NCI-H1417 (cell line): Measurements from ENCODE around the gene ZP1.

Experiments used
- DNase-seq, 3 experiments: peaks; one replicate each; lab custom pipeline; 2025; lab: John Stamatoyannopoulos, UW

ZP1 gene

DNA sequence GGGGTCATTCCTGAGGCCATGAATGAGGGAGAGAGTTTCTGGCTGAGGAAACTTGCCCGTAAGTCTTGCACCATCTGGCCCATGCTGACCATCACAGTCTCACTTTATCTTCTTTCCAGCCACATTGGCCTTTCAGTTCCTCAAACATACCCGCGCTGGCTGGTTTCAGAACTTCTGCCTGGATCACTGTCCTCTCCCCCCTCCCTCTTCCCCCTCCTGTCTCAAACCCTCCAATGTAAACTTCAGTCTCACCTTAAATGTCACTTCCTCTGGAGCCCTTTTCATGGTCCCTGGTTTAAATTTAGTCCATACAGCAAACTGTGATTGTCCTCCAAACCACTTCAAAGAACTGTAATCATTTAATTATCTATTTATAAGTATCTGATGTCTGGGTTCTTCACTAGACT, 42.9 kb downstream of the ZP1 start:
- no peak for DNase-seq

- DNase-seq, result no peak
These were observed 43.5 kb downstream of the ZP1 start for GRCh38 chr11:60910711-60911380.

- peak in 2 of 3 experiments; percentile 43 to 90 for DNase-seq
These were observed 45.0 kb downstream of the ZP1 start for GRCh38 chr11:60912223-60912850.

DNA sequence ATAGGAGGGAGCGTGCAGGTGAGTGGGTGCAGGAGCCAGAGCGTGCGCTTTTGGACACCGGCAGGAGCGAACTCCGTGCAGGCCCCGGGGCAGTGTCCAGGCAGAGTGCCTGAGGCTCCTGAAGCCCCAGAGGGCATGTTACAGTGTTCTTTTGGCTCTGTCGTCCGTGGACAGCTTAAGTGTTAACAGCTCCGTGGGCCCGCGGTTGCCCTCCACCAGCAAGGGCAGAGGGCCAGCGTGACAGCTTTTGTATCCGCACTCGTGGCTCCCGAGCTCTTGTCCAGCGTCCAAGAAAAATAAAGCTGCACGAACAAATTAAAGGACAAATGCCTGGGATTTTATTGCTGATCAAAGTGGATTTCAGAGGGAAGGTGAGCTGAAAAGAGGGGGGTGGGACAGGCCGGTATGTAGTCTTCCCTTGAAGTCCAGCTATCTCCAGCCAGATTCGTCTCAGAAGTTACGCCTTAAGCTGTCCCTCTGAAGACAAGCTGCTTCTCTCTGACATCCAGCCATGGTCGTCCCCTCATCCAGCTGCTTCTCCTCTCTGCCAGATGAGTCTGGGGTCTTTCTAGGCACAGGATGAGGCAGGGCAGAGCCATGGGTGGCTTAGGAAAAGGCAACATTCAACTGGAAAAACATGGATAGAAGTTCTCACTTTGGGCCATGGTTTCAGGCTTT, 45.6 kb downstream of the ZP1 start:
- DNase-seq, result peak in 2 of 3 experiments; percentile 78 to 86

DNA sequence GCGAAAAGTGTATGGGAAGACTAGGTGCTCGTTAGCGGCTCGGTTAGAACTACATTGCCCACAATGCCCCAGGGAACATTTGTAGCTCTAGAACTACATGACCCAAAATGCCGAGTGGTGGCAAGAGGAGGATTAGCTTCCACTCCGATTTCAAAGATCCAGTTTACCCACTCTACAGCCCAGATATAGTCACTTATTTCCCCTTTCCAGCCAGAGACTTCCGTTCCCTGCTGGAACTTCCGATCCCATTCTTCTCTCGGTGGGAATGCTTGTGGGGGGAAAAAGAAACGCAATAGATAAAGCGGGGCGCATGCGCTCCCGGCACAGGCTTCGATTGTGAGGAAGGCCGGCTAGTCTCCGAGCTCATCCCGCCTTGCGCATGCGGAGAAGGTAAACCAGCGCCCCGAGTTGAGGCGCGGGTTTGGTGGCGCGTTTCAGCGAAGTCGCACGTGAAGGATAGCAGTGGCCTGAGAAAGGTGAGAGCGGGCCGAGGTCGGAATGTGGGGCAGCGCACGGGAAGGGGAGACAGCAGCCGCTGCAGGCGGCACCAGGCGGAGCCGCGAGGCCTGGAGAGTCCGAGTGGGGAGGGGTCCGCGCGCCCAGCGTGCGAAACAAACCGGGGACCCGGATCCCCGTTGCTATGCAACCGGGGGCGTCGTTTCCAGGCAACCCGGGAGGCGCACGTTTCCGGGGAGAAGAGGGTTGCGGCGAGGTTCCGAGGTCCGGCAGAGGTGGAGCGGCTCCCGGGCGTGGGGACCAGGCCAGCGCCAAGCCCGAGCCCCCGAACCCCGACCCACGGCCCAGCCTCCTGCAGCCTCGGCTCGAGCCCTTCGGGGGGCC, 46.7 kb downstream of the ZP1 start, which contains the start of gene TMEM109:
Gene TMEM109 (plus strand): TSS at position 366 of the 840 bp plus-strand sequence. CDS start 5,536 bp downstream, outside the sequence.
- DNase-seq, result peak; percentile 91 to 100 (median 99)

GRCh38 chr11:60914633-60915247, 47.4 kb downstream of the ZP1 start:
- DNase-seq, result peak in 2 of 3 experiments; percentile 80 to 81

- peak in 2 of 3 experiments; percentile 27 to 49 for DNase-seq
These were observed 48.0 kb downstream of the ZP1 start for GRCh38 chr11:60915248-60915914.

DNA sequence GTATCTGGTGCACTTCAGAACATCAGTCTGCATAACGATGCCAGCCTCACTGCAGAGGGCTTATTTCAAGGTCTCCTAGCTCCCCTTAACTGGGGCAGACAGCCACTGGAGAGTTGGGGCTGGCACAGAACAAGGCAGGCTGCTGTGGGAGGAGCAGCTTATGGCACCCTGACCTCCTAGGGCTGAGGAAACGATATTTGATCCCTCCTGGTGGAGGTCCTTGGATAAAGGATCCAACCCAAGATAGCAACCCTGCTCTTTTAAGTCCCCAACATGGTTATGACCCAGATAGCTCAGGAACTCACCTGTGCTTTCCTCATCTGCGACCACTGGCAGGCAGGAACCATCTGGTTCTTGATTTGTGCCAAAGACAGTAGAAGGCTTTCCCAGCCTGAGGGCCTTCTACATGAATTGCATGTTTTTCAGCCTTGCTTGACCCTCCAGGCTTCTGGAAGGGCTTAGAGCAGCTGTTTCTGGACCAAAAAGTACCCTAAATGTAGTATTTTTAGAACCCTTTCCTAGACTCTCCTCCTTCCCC, 49.4 kb downstream of the ZP1 start:
- no peak for DNase-seq

- no peak for DNase-seq
These were observed 49.9 kb downstream of the ZP1 start for GRCh38 chr11:60917267-60917666.

DNA sequence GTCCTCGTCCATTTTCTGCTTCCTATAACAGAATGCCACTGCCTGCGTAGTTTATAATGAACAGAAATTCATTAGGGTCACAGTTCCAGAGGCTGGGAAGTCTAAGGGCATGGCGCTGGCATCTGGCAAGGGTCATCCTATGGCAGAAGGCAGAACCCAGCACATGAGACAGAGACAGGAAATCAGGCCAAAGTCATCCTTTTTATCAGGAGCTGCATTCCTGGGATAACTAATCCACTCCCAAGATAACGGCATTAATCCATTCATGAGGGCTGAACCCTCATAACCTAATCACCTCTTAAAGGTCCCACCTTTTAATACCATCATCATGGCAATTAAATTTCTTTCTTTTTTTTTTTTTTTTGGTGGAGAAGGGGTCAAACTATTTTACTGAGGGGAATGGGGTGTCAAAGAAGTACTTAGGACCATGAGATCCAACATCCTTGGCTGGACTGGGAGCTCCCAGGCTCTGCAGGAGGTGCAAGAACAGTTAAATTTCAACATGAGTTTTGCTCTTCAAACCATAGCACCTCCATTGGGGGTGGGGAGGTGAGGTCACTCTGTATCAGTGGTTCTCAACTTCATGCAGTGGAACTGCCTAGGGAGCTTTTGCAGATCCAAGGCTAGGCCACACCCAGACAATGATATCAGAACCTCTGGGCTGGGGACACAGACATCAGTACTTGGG, 51.1 kb downstream of the ZP1 start:
- DNase-seq, result no peak

DNA sequence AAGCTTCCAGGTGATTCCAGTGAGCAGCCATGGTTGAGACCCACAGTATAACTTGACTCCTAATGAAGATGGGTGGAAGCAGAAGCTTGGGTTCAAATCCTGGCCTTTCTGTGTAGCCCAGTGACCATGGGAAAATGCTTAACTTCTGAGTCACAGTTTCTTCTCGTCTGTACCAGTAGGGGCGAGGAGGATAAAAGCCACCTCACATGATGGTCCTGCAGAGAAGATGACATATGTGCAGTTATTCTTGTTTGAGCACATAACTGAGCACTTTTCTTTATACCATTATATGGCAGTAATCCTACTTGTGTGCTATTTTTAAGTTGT, 51.6 kb downstream of the ZP1 start:
- DNase-seq, result no peak

- DNase-seq, result no peak
These were observed 52.0 kb downstream of the ZP1 start for GRCh38 chr11:60919320-60919719.

GRCh38 chr11:60919956-60920355, 52.6 kb downstream of the ZP1 start:
- no peak for DNase-seq

DNA sequence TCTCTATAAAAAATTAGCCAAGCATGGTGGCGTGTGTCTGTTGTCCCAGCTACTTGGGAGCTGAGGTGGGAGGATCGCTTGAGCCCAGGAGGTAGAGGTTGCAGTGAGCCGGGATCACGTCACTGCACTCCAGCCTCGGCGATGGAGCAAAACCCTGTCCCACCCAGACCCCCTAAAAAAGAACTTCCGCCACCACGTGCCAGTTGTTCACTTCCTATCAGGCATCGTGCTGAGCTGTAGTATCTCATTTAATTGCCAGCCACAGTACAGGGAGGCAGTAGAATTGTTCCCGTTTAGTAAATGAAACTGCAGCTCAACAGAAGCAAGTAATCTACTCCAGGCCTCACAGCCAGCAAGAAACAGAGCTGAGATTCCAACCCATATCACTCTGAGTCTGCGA, 53.9 kb downstream of the ZP1 start:
- DNase-seq, result no peak

DNA sequence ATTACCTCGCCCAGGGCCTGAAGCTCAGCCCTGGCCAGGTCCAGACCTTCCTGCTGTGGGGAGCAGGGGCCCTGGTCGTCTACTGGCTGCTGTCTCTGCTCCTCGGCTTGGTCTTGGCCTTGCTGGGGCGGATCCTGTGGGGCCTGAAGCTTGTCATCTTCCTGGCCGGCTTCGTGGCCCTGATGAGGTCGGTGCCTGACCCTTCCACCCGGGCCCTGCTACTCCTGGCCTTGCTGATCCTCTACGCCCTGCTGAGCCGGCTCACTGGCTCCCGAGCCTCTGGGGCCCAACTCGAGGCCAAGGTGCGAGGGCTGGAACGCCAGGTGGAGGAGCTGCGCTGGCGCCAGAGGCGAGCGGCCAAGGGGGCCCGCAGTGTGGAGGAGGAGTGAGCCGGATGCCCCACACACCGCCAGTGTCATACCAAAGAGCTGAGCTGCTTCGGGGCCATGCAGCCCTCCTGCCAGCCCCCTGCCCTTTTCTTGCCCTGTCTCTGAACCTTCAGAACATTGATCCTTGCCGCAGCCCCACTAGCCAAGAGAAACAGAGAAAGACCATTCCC, 54.5 kb downstream of the ZP1 start:
- no peak for DNase-seq

- DNase-seq, result no peak
These were observed 55.6 kb downstream of the ZP1 start for GRCh38 chr11:60922906-60923305.

DNA sequence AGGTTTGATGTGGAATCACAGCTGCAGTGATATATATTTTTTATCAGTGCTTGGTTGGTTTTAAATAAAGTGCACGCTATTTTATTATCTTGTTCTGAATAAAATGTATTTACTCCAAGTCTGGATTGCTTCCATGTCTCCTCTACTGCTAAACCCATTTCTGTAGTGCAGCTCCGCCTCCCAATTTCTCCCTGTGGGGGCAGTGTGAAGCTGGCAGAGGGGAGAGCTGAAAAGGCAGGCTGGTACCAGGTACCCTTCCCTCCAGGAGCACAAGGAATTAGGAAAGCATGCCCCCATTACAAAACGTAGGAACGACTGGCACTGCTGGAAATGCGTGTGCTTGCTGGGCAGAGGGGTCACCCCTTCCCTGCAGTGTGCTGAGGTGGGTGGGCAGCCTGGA, 56.0 kb downstream of the ZP1 start:
- DNase-seq, result peak in 1 of 3 experiments; percentile 14

DNA sequence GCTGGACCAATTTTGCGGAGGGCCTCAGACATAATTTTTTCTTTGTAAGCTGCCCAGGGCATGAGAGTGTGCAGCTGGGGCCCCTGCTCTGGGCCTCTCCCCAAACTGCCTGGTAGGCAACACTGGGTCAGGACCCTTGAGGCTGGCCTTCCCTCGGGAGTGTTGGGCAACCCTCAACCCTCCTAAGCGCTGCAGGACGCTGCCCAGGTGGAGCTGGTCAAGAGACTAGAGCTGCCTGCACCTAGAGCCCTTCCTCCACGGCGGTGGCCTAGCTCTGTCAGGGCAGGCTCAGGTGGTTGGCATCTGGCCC, 56.4 kb downstream of the ZP1 start:
- no peak for DNase-seq

- peak; percentile 76 to 87 (median 84) for DNase-seq
These were observed 57.0 kb downstream of the ZP1 start, which contains the start of gene TMEM132A for GRCh38 chr11:60924110-60924905. TSS of gene TMEM132A (plus strand) at chr11:60924460. CDS start at chr11:60924634, 174 bp downstream.
